Measurements from ENCODE around the gene GRB10.

Gene GRB10

DNA sequence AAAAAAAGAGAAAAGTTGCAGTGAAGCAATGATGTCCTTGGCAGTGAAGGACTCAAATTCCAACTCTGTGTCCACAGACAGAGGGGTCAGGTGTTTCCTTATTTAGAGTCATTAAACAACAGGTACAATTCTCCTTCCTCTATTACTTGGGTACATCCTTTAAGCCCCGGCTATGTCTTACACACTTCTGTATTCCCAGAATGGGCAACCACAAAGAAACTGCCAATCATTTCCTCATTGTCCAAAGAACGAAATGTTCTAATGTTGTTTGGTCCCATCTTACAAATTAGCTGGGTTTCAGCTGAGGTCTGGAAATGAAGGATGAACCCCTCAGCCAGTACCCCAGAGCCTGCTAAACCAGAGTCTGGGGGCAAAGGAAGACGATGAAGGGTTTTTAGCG is 59.5 kb downstream of the GRB10 start:
- H3K4me3 ChIP-seq (ENCODE audit: low read length), result no peak overlapping the region
- no peak overlapping the region for H3K27ac ChIP-seq (ENCODE audit: low read length)
- H3K27me3 ChIP-seq (ENCODE audit: control insufficient read depth, insufficient read depth, low read length), result no peaks in the 10 kb centered on the region
- no peak overlapping the region for H3K9ac ChIP-seq (ENCODE audit: low read length)
- no peaks in the 10 kb centered on the region for H3K9me3 ChIP-seq (ENCODE audit: control insufficient read depth, low read depth, low read length)
- no peaks in the 10 kb centered on the region for H3K36me3 ChIP-seq (ENCODE audit: control insufficient read depth, low read depth, low read length)
- H3K4me1 ChIP-seq (ENCODE audit: control insufficient read depth, low read depth, low read length), result no peaks in the 10 kb centered on the region

DNA sequence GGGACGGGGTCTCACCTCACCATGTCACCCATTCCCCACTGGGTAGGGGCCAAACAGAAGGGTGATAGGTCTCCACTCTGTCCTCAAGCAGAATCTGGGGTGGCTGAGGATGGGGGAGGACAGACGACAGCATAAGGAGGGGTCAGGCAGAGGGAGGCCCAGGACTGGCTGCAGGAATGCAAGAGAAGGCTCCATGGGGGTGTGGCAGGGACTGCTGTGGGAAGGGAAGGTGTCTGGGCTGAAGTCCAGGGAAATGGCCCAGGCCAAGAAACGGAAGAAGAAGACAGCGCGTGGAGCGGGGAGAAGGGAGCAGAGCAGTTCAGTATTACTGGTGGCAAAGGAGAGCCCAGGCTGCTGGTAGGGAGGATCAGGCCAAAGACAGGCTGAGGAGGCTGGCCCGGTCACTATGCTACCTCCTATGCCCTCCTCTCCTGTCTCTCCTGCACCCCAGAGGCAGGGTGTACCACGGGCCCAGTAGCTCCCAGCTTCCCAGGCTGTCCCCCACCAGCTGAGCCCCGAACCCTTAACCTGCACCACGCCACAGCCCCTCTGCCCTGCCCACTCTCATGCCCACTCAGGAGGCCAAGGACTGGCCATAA is 60.9 kb downstream of the GRB10 start:
- no peak overlapping the region for H3K4me3 ChIP-seq (ENCODE audit: low read length)
- no peaks in the 10 kb centered on the region for H3K27me3 ChIP-seq (ENCODE audit: control insufficient read depth, insufficient read depth, low read length)
- H3K36me3 ChIP-seq (ENCODE audit: control insufficient read depth, low read depth, low read length), result no peaks in the 10 kb centered on the region
- no peak overlapping the region for H3K27ac ChIP-seq (ENCODE audit: low read length)
- H3K4me1 ChIP-seq (ENCODE audit: control insufficient read depth, low read depth, low read length), result no peaks in the 10 kb centered on the region
- no peaks in the 10 kb centered on the region for H3K9me3 ChIP-seq (ENCODE audit: control insufficient read depth, low read depth, low read length)
- no peak overlapping the region for H3K9ac ChIP-seq (ENCODE audit: low read length)

DNA sequence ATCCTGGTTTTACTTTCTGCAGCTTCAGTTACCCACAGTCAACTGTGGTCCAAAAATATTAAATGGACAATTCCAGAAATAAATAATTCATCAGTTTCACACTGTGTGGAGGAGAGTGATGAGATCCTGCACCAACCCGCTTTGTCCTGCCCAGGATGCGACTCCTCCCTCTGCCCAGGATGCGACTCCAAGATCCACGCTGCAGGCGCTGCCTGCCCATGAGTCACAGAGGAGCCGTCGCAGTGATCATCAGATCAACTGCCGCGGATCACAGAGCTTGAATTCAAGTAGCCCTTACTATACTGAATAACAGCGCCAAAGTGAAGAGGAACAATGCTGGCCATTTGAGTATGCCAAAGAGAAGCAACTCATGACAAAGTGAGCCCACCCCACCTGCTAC is 61.5 kb downstream of the GRB10 start:
- Histone ChIP-seq H3K4me1 (ENCODE audit: control insufficient read depth, low read depth, low read length) (no peaks in the 10 kb centered on the region), H3K4me3 (ENCODE audit: low read length) (no peak overlapping the region), H3K9ac (ENCODE audit: low read length) (no peak overlapping the region), H3K36me3 (ENCODE audit: control insufficient read depth, low read depth, low read length) (no peaks in the 10 kb centered on the region), H3K27ac (ENCODE audit: low read length) (no peak overlapping the region), H3K9me3 (ENCODE audit: control insufficient read depth, low read depth, low read length) (no peaks in the 10 kb centered on the region), H3K27me3 (ENCODE audit: control insufficient read depth, insufficient read depth, low read length) (no peaks in the 10 kb centered on the region)

GRCh38 chr7:50720295-50720694 is 62.4 kb downstream of the GRB10 start:
- no peaks in the 10 kb centered on the region for H3K27me3 ChIP-seq (ENCODE audit: control insufficient read depth, insufficient read depth, low read length)
- H3K4me1 ChIP-seq (ENCODE audit: control insufficient read depth, low read depth, low read length), result no peaks in the 10 kb centered on the region
- H3K9me3 ChIP-seq (ENCODE audit: control insufficient read depth, low read depth, low read length), result no peaks in the 10 kb centered on the region
- no peak overlapping the region for H3K9ac ChIP-seq (ENCODE audit: low read length)
- H3K36me3 ChIP-seq (ENCODE audit: control insufficient read depth, low read depth, low read length), result no peaks in the 10 kb centered on the region
- H3K27ac ChIP-seq (ENCODE audit: low read length), result no peak overlapping the region
- no peak overlapping the region for H3K4me3 ChIP-seq (ENCODE audit: low read length)

GRCh38 chr7:50718876-50719275 is 63.8 kb downstream of the GRB10 start:
- Histone ChIP-seq H3K36me3 (ENCODE audit: control insufficient read depth, low read depth, low read length) (no peaks in the 10 kb centered on the region), H3K4me1 (ENCODE audit: control insufficient read depth, low read depth, low read length) (no peaks in the 10 kb centered on the region), H3K4me3 (ENCODE audit: low read length) (no peak overlapping the region), H3K27me3 (ENCODE audit: control insufficient read depth, insufficient read depth, low read length) (no peaks in the 10 kb centered on the region), H3K27ac (ENCODE audit: low read length) (no peak overlapping the region), H3K9me3 (ENCODE audit: control insufficient read depth, low read depth, low read length) (no peaks in the 10 kb centered on the region), H3K9ac (ENCODE audit: low read length) (no peak overlapping the region)

GRCh38 chr7:50718311-50718710 is 64.4 kb downstream of the GRB10 start:
- H3K27me3 ChIP-seq (ENCODE audit: control insufficient read depth, insufficient read depth, low read length), result no peaks in the 10 kb centered on the region
- no peaks in the 10 kb centered on the region for H3K9me3 ChIP-seq (ENCODE audit: control insufficient read depth, low read depth, low read length)
- no peak overlapping the region for H3K9ac ChIP-seq (ENCODE audit: low read length)
- H3K4me3 ChIP-seq (ENCODE audit: low read length), result no peak overlapping the region
- no peak overlapping the region for H3K27ac ChIP-seq (ENCODE audit: low read length)
- H3K4me1 ChIP-seq (ENCODE audit: control insufficient read depth, low read depth, low read length), result no peaks in the 10 kb centered on the region
- no peaks in the 10 kb centered on the region for H3K36me3 ChIP-seq (ENCODE audit: control insufficient read depth, low read depth, low read length)

GRCh38 chr7:50717181-50717580 is 65.5 kb downstream of the GRB10 start:
- H3K4me3 ChIP-seq (ENCODE audit: low read length), result no peak overlapping the region
- H3K36me3 ChIP-seq (ENCODE audit: control insufficient read depth, low read depth, low read length), result no peaks in the 10 kb centered on the region
- H3K4me1 ChIP-seq (ENCODE audit: control insufficient read depth, low read depth, low read length), result no peaks in the 10 kb centered on the region
- H3K9ac ChIP-seq (ENCODE audit: low read length), result no peak overlapping the region
- H3K27ac ChIP-seq (ENCODE audit: low read length), result no peak overlapping the region
- no peaks in the 10 kb centered on the region for H3K27me3 ChIP-seq (ENCODE audit: control insufficient read depth, insufficient read depth, low read length)
- no peaks in the 10 kb centered on the region for H3K9me3 ChIP-seq (ENCODE audit: control insufficient read depth, low read depth, low read length)

DNA sequence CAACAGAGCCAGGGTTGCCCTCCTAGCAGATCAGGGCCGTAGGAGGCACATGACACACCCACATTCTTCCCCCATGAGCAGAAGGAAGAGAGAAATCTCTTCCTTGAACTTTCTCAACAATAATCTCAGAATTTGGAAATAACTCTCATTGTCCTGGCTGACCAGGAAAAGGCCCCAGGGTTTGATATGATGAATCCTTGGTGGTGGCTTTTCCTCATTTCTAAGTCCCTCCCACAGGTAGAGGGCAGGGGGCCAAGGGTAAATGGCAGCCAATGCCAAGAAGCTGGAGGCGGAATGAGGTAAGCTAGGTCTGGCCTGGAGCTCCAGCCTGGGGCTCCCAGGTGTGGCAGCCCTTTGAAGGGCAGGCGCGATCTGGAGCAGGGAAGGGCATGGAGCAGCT is 67.8 kb downstream of the GRB10 start:
- no peak overlapping the region for H3K4me3 ChIP-seq (ENCODE audit: low read length)
- no peaks in the 10 kb centered on the region for H3K4me1 ChIP-seq (ENCODE audit: control insufficient read depth, low read depth, low read length)
- no peak overlapping the region for H3K9ac ChIP-seq (ENCODE audit: low read length)
- H3K36me3 ChIP-seq (ENCODE audit: control insufficient read depth, low read depth, low read length), result no peaks in the 10 kb centered on the region
- H3K9me3 ChIP-seq (ENCODE audit: control insufficient read depth, low read depth, low read length), result no peaks in the 10 kb centered on the region
- H3K27ac ChIP-seq (ENCODE audit: low read length), result no peak overlapping the region
- no peaks in the 10 kb centered on the region for H3K27me3 ChIP-seq (ENCODE audit: control insufficient read depth, insufficient read depth, low read length)

DNA sequence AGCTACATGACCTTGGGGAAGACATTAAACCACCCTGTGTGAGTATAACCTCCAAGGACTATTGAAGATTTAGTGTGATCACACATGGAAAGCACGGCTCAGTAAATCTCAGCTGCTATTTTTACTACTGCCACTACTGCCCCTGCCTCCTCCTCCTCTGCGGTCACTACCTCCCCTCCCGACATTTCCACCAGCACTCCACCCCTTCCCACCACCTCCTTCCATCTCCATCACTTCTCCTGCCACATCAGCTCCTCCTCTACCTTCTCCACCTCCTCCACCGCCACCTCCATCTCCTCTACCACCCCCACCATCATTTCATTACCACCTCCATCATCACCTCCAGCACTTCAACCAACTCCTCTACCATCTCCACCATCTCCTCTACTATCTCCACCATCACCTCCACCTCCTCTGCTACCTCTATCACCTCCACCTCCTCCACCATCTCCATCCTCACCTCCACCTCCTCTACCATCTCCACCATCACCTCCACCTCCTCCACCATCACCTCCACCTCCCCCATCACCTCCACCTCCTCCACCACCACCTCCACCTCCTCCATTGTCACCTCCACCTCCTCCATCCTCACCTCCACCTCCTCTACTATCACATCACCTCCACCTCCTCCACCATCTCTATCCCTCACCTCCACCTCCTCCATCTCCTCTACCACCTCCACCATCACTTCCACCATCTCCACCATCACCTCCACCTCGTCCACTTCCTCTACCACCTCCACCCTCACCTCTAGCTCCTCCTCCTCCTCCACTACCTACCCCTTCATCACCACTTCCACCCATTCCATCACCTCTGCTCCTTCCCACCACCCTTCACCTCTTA is 69.4 kb downstream of the GRB10 start:
- no peaks in the 10 kb centered on the region for H3K36me3 ChIP-seq (ENCODE audit: control insufficient read depth, low read depth, low read length)
- no peaks in the 10 kb centered on the region for H3K4me1 ChIP-seq (ENCODE audit: control insufficient read depth, low read depth, low read length)
- H3K9me3 ChIP-seq (ENCODE audit: control insufficient read depth, low read depth, low read length), result no peaks in the 10 kb centered on the region
- no peak overlapping the region for H3K27ac ChIP-seq (ENCODE audit: low read length)
- no peaks in the 10 kb centered on the region for H3K27me3 ChIP-seq (ENCODE audit: control insufficient read depth, insufficient read depth, low read length)
- no peak overlapping the region for H3K4me3 ChIP-seq (ENCODE audit: low read length)
- no peak overlapping the region for H3K9ac ChIP-seq (ENCODE audit: low read length)

DNA sequence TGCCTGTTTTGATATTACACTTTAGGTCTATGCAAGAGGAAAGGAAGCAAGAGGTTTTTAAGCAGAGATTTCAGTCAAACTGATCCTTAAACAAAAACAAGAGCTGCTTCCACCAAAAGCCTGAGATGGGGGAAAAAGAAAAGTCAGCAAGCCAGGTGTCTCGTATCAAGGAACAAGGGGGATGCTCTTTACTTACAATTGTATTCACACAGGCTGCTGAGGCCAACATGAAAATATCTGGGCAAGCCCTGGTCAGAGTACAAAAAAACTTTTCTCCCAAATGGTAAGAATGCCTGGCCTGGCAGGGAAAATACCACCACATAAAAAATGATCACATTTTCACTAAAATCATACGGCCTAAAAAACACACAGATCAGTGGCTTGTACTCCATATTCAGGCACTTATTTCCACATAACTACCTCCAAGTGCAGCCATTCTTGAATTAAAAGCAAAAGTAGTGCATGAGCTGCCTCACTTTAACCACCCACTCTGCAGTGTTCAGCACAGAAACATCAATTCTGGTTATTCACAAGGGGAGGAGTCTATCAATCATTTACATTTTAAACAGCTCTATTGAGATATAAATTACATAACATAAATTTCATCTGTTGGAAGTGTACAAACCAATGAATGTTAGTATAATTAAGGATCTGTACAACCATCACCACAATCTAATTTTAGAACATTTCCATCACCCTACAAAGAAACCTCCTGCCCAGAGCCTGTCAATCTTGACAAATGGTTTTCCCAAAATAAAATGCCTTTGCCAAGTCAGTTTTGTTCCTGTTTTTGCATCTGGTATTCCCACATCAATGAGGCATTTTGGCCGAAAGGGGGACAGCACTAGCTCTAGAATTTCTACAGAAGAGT is 70.2 kb downstream of the GRB10 start:
- no peak overlapping the region for H3K27ac ChIP-seq (ENCODE audit: low read length)
- H3K27me3 ChIP-seq (ENCODE audit: control insufficient read depth, insufficient read depth, low read length), result no peaks in the 10 kb centered on the region
- H3K36me3 ChIP-seq (ENCODE audit: control insufficient read depth, low read depth, low read length), result no peaks in the 10 kb centered on the region
- no peak overlapping the region for H3K4me3 ChIP-seq (ENCODE audit: low read length)
- H3K9me3 ChIP-seq (ENCODE audit: control insufficient read depth, low read depth, low read length), result no peaks in the 10 kb centered on the region
- H3K4me1 ChIP-seq (ENCODE audit: control insufficient read depth, low read depth, low read length), result no peaks in the 10 kb centered on the region
- H3K9ac ChIP-seq (ENCODE audit: low read length), result no peak overlapping the region

- Histone ChIP-seq H3K27ac (ENCODE audit: low read length) (no peak overlapping the region), H3K27me3 (ENCODE audit: control insufficient read depth, insufficient read depth, low read length) (no peaks in the 10 kb centered on the region), H3K9me3 (ENCODE audit: control insufficient read depth, low read depth, low read length) (no peaks in the 10 kb centered on the region), H3K4me1 (ENCODE audit: control insufficient read depth, low read depth, low read length) (no peaks in the 10 kb centered on the region), H3K4me3 (ENCODE audit: low read length) (no peak overlapping the region), H3K36me3 (ENCODE audit: control insufficient read depth, low read depth, low read length) (no peaks in the 10 kb centered on the region), H3K9ac (ENCODE audit: low read length) (no peak overlapping the region)
Measured at GRCh38 chr7:50711271-50712175, 71.2 kb downstream of the GRB10 start.
